Measurements from ENCODE around the gene DOCK9.

GRCh38 chr13:98781470-98781869 lies 196.4 kb downstream of the DOCK9 start:
- TF ChIP-seq POLR2A (IDR thresholded peaks at IDR 0.05) = no peak
- TF ChIP-seq CTCF (IDR thresholded peaks at IDR 0.05) = no peak

Measured in prostate gland (tissue), 2 donors.